GM12872 (cell line): ENCODE measurements around the gene DPP6.
A peak's percentile ranks its signal among the peaks of the same experiment; 100 is the strongest.

Source experiments
- TF ChIP-seq, protein P1 (sequence below): IDR thresholded peaks from 3 replicates; pipeline ENCODE4 v1.5.1; 2011; ENCODE audit warnings: low read depth, mild to moderate bottlenecking, low read length, moderate library complexity; ENCODE audit not compliant: insufficient read depth

The DPP6 gene

DNA sequence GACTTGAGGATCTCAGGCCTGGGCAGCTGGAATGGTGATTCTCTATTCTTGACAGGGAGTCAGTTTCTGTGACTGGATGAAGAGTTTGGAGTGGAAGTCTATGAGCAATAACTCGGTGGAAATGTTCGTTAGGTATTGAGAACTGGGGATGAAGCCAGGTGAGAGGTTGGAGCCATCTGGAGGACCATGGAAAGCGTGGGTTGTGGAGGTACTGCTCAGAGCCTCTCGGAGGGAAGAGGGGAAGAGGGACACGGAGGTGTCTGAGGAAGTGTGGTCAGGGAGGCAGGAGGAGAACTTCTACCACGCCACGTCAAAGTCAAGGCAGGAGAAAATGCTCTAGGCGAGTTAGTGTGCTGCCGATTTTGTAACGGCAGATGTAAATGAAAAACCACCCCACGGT lies 430.7 kb downstream of the DPP6 start:
- TF ChIP-seq, protein P1, sequence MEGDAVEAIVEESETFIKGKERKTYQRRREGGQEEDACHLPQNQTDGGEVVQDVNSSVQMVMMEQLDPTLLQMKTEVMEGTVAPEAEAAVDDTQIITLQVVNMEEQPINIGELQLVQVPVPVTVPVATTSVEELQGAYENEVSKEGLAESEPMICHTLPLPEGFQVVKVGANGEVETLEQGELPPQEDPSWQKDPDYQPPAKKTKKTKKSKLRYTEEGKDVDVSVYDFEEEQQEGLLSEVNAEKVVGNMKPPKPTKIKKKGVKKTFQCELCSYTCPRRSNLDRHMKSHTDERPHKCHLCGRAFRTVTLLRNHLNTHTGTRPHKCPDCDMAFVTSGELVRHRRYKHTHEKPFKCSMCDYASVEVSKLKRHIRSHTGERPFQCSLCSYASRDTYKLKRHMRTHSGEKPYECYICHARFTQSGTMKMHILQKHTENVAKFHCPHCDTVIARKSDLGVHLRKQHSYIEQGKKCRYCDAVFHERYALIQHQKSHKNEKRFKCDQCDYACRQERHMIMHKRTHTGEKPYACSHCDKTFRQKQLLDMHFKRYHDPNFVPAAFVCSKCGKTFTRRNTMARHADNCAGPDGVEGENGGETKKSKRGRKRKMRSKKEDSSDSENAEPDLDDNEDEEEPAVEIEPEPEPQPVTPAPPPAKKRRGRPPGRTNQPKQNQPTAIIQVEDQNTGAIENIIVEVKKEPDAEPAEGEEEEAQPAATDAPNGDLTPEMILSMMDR = no peak

DNA sequence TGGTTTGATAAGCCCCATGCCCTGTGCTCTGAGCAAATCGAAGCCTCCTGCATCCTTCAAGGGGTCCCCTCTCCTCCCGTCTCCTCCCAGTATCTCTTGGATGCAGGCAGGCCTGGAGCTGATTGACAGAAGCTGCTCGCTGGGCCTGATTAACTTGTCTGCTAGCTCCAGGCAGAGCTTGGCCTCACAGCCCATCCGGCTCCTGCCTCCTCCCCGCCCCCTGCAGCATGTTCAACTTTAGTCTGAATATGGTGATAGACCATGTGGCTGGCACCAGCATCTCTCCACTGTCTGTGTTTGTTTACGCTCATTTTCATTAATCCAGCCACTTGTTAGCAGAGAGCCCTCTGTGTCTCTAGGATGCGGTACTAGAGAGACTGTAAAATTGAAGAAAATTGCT lies 432.2 kb downstream of the DPP6 start:
- TF ChIP-seq, protein P1 = no peak

DNA sequence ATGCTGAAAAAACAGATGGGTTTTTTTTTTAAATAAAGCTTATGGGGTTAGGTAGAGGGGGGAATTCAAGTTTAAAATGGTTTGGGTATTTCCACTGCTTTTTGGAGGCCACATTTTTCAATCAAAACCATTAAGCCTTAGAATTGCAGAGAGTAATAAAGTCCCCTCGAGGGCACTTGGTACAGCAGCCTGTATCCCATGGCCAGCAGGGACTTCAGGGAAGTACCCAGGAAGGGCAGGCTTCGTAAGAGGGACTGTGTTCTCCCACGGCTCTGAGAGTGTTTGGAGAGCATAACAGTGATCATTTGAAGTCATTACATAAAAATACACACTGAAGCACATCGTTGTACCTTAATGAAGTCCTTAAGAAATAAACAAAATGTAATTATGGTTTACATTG lies 432.7 kb downstream of the DPP6 start:
- TF ChIP-seq, protein P1 = no peak

DNA sequence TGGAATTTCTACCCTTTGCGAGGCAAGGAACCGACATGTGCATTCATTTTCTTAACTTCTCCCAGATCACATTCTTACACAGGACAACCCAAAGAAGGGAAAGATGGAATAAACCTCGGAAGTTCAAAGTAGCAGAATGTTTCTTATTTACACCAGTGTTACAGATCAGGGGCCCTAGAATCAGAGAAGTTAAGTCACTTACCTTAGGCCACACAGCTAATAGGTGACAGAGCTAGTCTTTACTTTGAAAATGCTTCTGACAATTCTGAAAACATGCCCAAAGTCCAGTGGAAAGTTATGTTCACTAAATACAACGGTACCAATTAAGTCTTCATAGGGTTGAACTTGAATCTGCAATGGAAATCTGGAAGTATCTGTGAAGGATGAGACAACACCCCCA lies 437.7 kb downstream of the DPP6 start:
- TF ChIP-seq, protein P1 = no peak

DNA sequence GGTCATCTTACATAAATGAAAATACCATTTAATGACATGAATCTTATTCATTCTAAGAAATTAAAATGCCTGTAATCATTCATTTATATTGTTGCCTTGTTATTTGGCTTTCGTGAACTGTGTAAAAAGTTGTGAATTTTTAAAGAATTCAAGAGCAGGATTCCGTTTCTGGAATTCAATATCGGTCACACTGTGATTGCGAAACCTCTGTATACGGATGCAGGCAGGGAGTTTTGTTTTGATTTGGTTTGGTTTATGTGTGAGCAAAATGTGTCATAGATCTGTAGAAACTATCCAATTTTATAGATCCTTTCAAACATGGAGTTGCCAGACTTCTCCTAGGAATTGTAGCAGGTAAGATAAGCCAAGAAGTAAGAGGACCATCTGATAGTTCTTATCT lies 441.4 kb downstream of the DPP6 start:
- TF ChIP-seq, protein P1 = no peak

DNA sequence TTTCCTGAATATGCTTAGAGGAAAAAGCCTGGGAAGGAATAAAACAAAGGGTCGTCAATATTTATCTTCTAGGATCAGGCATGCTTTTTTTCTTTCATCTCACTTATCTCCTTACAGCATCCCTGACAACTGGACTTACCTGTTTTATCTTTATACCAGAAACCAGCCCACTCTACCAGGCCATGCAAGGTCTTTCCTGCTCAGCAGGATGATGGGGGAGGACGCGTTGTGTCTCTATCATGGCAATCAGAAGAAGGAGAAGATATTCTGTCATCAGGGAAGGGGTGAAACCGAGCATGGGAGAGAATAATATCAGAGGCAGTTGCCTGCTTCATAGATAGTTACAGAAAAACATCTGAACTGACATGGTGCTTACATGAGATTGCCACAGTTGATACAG lies 445.6 kb downstream of the DPP6 start:
- TF ChIP-seq, protein P1 = no peak

DNA sequence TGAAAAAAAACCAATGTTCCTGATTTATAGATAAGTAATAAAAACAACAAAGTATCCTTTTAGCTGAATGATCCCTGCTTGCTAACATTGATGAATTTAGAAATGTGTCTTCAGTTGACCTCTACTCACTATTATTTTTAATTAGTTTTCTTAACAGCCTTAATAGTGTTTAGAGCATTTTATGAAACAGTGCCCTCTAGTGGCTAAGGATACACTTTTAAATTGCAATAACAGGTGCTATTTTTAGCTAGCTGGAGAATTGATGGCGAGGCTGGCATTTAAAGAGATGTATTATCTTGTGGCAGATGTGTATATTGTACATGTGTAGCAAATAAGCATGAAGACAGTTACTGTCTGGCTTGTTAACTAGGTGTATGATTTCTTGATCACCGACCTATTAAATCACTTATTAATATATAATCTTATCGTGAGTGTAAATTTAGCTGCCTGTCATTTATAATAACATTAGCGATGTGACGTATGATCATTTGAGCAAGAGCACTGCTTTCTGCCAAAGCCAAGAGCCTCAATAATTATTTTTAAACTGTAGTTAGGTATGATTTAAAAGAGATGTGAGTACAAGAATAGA lies 451.9 kb downstream of the DPP6 start:
- TF ChIP-seq, protein P1 = peak; percentile 41; the same call in 1 of the 3 replicates
